Effector memory CD4-positive, alpha-beta T cell (primary cell): ENCODE data around the gene TMPRSS11E.
"Not testable (repeated sequence)": the region's sequence is repeated elsewhere in the genome, so short reads cannot be mapped to it uniquely, and the experiment has no call there.

Experiments used
- DNase-seq, 3 donors: peaks; one replicate each; pipeline ENCODE4 v3.0.0-alpha.2; 2020
- H3K27ac ChIP-seq: 2 replicates; pipeline ENCODE4 v1.7.0; 2013; ENCODE audit warnings: mild to moderate bottlenecking, low read length, moderate library complexity; ENCODE audit not compliant: insufficient read depth, poor library complexity, severe bottlenecking
- H3K27me3 ChIP-seq: replicated peaks from 2 replicates; pipeline ENCODE4 v1.7.0; 2013; ENCODE audit warnings: mild to moderate bottlenecking, low read length; ENCODE audit not compliant: insufficient read depth, control insufficient read depth, poor library complexity, severe bottlenecking
- H3K36me3 ChIP-seq: 2 replicates; pipeline ENCODE4 v1.7.0; 2013; ENCODE audit warnings: mild to moderate bottlenecking, low read length, moderate library complexity; ENCODE audit not compliant: control insufficient read depth, insufficient read depth
- H3K4me1 ChIP-seq: 2 replicates; pipeline ENCODE4 v1.7.0; 2013; ENCODE audit warnings: low read length, mild to moderate bottlenecking; ENCODE audit not compliant: control insufficient read depth, insufficient read depth, poor library complexity, severe bottlenecking
- H3K4me3 ChIP-seq: 2 replicates; pipeline ENCODE4 v1.7.0; 2013; ENCODE audit warnings: low read length, low read depth, mild to moderate bottlenecking; ENCODE audit not compliant: insufficient read depth, poor library complexity, severe bottlenecking
- H3K9me3 ChIP-seq: 2 replicates; pipeline ENCODE4 v1.7.0; 2013; ENCODE audit warnings: mild to moderate bottlenecking, low read length, moderate library complexity; ENCODE audit not compliant: control insufficient read depth

TMPRSS11E gene

DNA sequence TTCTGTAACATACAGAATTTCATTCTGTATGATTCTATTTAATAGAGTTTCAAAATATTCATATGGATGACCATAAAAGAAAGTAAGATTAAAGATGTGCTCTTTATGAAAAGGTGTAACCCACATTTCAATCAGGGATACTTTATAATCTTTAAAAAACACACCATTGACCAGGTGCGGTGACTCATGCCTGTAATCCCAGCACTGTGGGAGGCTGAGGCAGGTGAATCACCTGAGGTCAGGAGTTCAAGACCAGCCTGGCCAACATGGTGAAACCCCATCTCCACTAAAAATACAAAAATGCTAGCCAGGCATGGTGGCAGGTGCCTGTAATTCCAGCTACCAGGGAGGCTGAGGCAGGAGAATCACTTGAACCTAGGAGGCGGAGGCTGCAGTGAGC, 35.2 kb upstream of the TMPRSS11E start:
- not testable (repeated sequence) for H3K9me3 ChIP-seq, H3K27ac ChIP-seq, H3K4me1 ChIP-seq, H3K4me3 ChIP-seq, H3K27me3 ChIP-seq, DNase-seq, H3K36me3 ChIP-seq

DNA sequence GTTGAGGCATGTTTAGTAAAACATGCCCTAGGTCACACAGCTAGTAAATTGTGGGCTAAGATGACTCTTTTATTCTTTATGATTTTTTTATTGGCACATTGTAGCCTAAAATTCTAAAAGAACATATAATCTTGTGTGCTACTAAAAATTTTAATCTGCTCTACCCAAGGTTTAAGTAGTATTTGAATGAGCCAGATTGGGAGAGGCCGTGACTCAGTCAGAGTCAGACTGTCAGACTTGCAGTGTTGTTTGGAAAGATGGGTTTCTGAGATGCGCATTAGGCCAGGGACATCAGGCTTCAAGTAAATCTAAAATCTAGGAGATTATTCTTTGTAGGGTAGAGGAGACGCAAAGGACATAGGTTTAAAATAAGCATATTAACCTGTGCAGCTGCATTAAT, 30.7 kb upstream of the TMPRSS11E start:
- Histone ChIP-seq H3K36me3 (no peaks in the 10 kb centered on the region), H3K27me3 (no peaks in the 10 kb centered on the region), H3K4me3 (no peak overlapping the region), H3K9me3 (no peaks in the 10 kb centered on the region), H3K27ac (no peak overlapping the region), H3K4me1 (no peaks in the 10 kb centered on the region)
- DNase-seq = no peak

- no peaks in the 10 kb centered on the region for H3K36me3 ChIP-seq
- H3K9me3 ChIP-seq = no peaks in the 10 kb centered on the region
- H3K4me3 ChIP-seq = no peak overlapping the region
- DNase-seq = no peak
- H3K27ac ChIP-seq = no peak overlapping the region
- no peaks in the 10 kb centered on the region for H3K27me3 ChIP-seq
- no peaks in the 10 kb centered on the region for H3K4me1 ChIP-seq
Measured at GRCh38 chr4:68426516-68426915, 20.7 kb upstream of the TMPRSS11E start.

DNA sequence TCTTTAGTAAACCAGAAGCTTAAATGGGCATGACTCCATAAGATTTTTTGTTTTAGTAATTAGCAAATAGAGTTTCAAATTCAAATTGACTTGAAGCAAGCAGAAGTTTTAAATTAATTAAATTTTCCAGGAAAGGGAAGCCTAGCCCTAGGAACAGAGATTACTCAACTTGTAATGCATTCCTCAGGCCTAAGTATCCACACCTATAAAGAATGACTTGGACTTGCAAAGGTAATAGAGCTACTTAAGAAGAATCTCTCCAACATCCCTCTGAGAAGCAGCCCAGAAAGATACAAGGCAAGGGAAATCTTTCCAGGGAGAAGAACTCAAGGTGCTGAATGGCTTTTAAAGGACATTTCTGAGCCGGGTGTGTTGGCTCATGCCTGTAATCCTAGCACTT, 16.9 kb upstream of the TMPRSS11E start:
- H3K4me1 ChIP-seq = peaks cover 8% of the 10 kb centered on the region
- H3K9me3 ChIP-seq = no peaks in the 10 kb centered on the region
- H3K4me3 ChIP-seq = no peak overlapping the region
- H3K27ac ChIP-seq = no peak overlapping the region
- H3K36me3 ChIP-seq = no peaks in the 10 kb centered on the region
- no peak for DNase-seq
- no peaks in the 10 kb centered on the region for H3K27me3 ChIP-seq

- H3K4me1 ChIP-seq = peaks cover 14% of the 10 kb centered on the region
- no peaks in the 10 kb centered on the region for H3K9me3 ChIP-seq
- H3K27me3 ChIP-seq = no peaks in the 10 kb centered on the region
- no peaks in the 10 kb centered on the region for H3K36me3 ChIP-seq
- H3K27ac ChIP-seq = no peak overlapping the region
- no peak for DNase-seq
- no peak overlapping the region for H3K4me3 ChIP-seq
Measured at GRCh38 chr4:68432320-68432719, 14.9 kb upstream of the TMPRSS11E start.

DNA sequence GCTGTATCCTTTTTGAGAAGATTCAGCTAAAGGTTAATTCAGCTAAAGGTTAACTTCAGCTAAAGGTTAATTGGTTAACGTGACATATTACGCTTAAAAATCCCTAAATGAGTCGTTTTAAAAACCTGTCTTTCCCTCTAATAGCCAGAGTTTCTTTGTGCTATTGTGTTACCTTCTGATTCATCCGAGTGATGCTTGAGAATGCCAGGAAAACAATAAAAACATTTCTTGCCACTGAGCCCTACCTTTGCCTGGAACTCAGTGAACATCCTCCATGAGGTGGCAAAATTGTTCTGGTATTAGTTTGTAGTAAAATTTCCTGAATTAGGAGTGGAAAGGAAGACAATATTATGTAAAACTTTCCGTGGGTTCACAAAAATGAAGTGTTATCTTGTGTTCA, 13.7 kb upstream of the TMPRSS11E start:
- DNase-seq = no peak
- Histone ChIP-seq H3K4me1 (peaks cover 14% of the 10 kb centered on the region), H3K9me3 (no peaks in the 10 kb centered on the region), H3K27ac (no peak overlapping the region), H3K27me3 (no peaks in the 10 kb centered on the region), H3K36me3 (no peaks in the 10 kb centered on the region), H3K4me3 (no peak overlapping the region)

GRCh38 chr4:68434277-68434676, 13.0 kb upstream of the TMPRSS11E start:
- H3K4me3 ChIP-seq = no peak overlapping the region
- H3K4me1 ChIP-seq = peaks cover 17% of the 10 kb centered on the region
- no peaks in the 10 kb centered on the region for H3K36me3 ChIP-seq
- H3K27ac ChIP-seq = no peak overlapping the region
- no peak for DNase-seq
- no peaks in the 10 kb centered on the region for H3K27me3 ChIP-seq
- no peaks in the 10 kb centered on the region for H3K9me3 ChIP-seq

DNA sequence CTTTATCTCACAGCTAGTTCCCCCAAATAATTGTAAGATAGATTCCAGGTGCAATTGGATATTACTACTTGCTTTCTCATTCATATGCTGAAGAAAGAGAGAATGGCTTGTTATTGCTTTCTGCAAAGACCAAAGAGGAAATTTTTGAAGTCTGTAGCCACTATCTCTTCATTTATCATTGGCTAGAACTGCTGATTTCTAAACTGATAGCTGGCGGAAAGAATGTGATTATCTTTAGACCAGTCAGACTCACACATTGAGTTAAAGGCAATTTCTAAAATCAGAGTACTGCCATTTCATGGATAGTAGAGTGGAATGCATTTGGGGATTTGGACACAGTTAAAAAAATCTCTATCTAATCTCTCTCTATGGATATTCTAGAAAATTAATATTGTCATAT, 12.4 kb upstream of the TMPRSS11E start:
- Histone ChIP-seq H3K4me1 (peaks cover 21% of the 10 kb centered on the region), H3K4me3 (no peak overlapping the region), H3K36me3 (no peaks in the 10 kb centered on the region), H3K27me3 (no peaks in the 10 kb centered on the region), H3K9me3 (no peaks in the 10 kb centered on the region), H3K27ac (no peak overlapping the region)
- no peak for DNase-seq

GRCh38 chr4:68445111-68445510, 2.2 kb upstream of the TMPRSS11E start:
- peaks cover 4% of the 10 kb centered on the region for H3K4me1 ChIP-seq
- H3K4me3 ChIP-seq = no peak overlapping the region
- no peaks in the 10 kb centered on the region for H3K36me3 ChIP-seq
- no peaks in the 10 kb centered on the region for H3K9me3 ChIP-seq
- H3K27ac ChIP-seq = no peak overlapping the region
- DNase-seq = no peak
- H3K27me3 ChIP-seq = no peaks in the 10 kb centered on the region

GRCh38 chr4:68451246-68452211, 4.3 kb downstream of the TMPRSS11E start:
- H3K36me3 ChIP-seq = no peaks in the 10 kb centered on the region
- H3K4me1 ChIP-seq = no peaks in the 10 kb centered on the region
- no peak for DNase-seq
- H3K4me3 ChIP-seq = no peak overlapping the region
- H3K27ac ChIP-seq = no peak overlapping the region
- H3K27me3 ChIP-seq = no peaks in the 10 kb centered on the region
- H3K9me3 ChIP-seq = no peaks in the 10 kb centered on the region
